Colonic mucosa (tissue), 4 donors: ENCODE results near the gene GLDN. TPM values are rescaled to one million over a fixed set of nuclear protein-coding genes. Genes with fewer than 3 reads are reported as not detected.

ENCODE experiments used
- DNase-seq: peaks from one replicate; pipeline ENCODE4 v3.0.0-alpha.2; 2020
- H3K27ac ChIP-seq: fragments of 200-600 bp; one replicate; pipeline ENCODE4 v1.8.0; 2021
- H3K27me3 ChIP-seq: fragments of 200-600 bp; one replicate; pipeline ENCODE4 v1.8.0; 2021
- H3K36me3 ChIP-seq: fragments of 200-600 bp; one replicate; pipeline ENCODE4 v1.8.0; 2021
- H3K4me1 ChIP-seq: fragments of 200-600 bp; one replicate; pipeline ENCODE4 v1.8.0; 2021; ENCODE audit warnings: mild to moderate bottlenecking
- H3K4me3 ChIP-seq: fragments of 200-600 bp; one replicate; pipeline ENCODE4 v1.8.0; 2021
- H3K9ac ChIP-seq, 2 donors: one replicate each; pipeline ENCODE4 v1.7.0; 2013; ENCODE audit warnings: control low read depth in 2 of 2, low read depth in 2 of 2, low read length in 2 of 2
- H3K9me3 ChIP-seq: fragments of 200-600 bp; one replicate; pipeline ENCODE4 v1.8.0; 2021
- intact Hi-C: fragments of 100-400 bp; cut with DNase I; formaldehyde crosslinking; loops from one replicate; pipeline ENCODE4 v1.14.1; 2022
- total RNA-seq, 2 donors: library from RNA; stranded (reverse); fragmentation: NEBNext Ultra II Directional in 1 of 2; extraction: Animal tissue kit (Norgen Biotek cat#: 25700) in 1 of 2; gene quantifications; one replicate each; pipeline ENCODE4 v1.2.1, GENCODE V29; 2021
- TF ChIP-seq, protein P1 (sequence below): fragments of 200-600 bp; IDR thresholded peaks from one replicate; pipeline ENCODE4 v1.8.0; 2022; ENCODE audit warnings: antibody characterized with exemption, mild to moderate bottlenecking
- donor health status: healthy.
- donor health status: DM: no; HTN: no; CAD: no.
- donor health status: DM: no; HTN: no; CAD: no.

Gene GLDN
- total RNA-seq, 2 donors from 2014 or later: 3.7 to 8.6 TPM

- no peaks in the 10 kb centered on the region for H3K9me3 ChIP-seq
- no peak overlapping the region for H3K4me3 ChIP-seq
- TF ChIP-seq, protein P1, sequence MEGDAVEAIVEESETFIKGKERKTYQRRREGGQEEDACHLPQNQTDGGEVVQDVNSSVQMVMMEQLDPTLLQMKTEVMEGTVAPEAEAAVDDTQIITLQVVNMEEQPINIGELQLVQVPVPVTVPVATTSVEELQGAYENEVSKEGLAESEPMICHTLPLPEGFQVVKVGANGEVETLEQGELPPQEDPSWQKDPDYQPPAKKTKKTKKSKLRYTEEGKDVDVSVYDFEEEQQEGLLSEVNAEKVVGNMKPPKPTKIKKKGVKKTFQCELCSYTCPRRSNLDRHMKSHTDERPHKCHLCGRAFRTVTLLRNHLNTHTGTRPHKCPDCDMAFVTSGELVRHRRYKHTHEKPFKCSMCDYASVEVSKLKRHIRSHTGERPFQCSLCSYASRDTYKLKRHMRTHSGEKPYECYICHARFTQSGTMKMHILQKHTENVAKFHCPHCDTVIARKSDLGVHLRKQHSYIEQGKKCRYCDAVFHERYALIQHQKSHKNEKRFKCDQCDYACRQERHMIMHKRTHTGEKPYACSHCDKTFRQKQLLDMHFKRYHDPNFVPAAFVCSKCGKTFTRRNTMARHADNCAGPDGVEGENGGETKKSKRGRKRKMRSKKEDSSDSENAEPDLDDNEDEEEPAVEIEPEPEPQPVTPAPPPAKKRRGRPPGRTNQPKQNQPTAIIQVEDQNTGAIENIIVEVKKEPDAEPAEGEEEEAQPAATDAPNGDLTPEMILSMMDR: peak; percentile 87
- no peak overlapping the region for H3K27ac ChIP-seq
- no peaks in the 10 kb centered on the region for H3K36me3 ChIP-seq
- H3K4me1 ChIP-seq: no peaks in the 10 kb centered on the region
- DNase-seq: peak; percentile 67
- no peak overlapping the region for H3K9ac ChIP-seq
- H3K27me3 ChIP-seq: no peaks in the 10 kb centered on the region
- intact Hi-C loops: loop anchor here (1.0 to 5.0 kb wide), 2 partner anchors 100 to 219 kb away; no protein-coding TSS in a partner anchor
Observed at GRCh38 chr15:51380999-51381806, 39.7 kb downstream of the GLDN start.

DNA sequence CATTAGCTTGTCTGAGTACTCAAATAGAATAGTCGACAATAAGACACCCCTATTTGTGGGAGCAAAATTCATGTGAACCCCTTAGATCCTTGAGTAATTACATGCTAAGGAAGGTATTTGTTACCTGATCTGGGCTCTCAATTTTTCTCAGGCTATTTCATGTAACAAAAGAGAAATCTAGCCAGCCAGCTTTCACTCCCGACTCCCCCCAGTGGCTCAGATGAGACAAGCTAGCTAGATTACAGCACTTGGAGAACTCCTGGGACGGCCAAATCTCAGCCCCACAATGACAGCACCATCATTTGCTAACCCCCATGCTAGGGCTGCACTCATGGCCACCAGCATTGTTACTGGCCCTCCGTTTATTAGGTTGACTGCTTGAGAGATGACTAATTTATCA is 41.3 kb downstream of the GLDN start:
- TF ChIP-seq, protein P1: peak; percentile 30
- Histone ChIP-seq H3K27me3 (no peaks in the 10 kb centered on the region), H3K36me3 (no peaks in the 10 kb centered on the region), H3K9ac (no peak overlapping the region), H3K4me3 (no peak overlapping the region), H3K4me1 (no peaks in the 10 kb centered on the region), H3K27ac (no peak overlapping the region), H3K9me3 (no peaks in the 10 kb centered on the region)
- intact Hi-C loops: loop anchor here (5.0 kb wide), 1 partner anchor 220 kb away; no protein-coding TSS in a partner anchor
- DNase-seq: no peak

DNA sequence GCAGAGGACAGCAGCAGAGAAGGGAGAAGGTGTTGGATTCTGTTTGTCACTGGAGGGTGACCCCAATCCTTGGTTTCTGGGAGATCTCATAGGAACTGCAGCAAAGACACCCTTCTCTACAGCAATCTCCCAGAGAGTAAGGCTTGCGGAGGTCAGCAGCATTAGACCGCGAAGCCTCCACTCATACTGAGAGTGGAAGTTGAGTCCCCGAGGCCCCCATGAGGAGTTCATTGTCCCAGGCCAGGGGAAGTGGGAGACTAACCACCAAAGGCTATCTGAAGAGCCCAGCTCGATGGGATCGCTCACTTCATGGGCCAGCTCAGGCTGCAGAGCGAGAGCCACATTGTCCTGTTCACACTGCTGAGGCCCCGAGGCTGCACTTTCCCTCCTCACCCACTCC is 44.6 kb downstream of the GLDN start:
- intact Hi-C loops: no loop called here
- no peak for DNase-seq
- H3K27me3 ChIP-seq: no peaks in the 10 kb centered on the region
- no peaks in the 10 kb centered on the region for H3K4me1 ChIP-seq
- no peak overlapping the region for H3K27ac ChIP-seq
- TF ChIP-seq, protein P1: no peak
- no peaks in the 10 kb centered on the region for H3K36me3 ChIP-seq
- H3K9ac ChIP-seq: no peak overlapping the region
- H3K9me3 ChIP-seq: no peaks in the 10 kb centered on the region
- no peak overlapping the region for H3K4me3 ChIP-seq

DNA sequence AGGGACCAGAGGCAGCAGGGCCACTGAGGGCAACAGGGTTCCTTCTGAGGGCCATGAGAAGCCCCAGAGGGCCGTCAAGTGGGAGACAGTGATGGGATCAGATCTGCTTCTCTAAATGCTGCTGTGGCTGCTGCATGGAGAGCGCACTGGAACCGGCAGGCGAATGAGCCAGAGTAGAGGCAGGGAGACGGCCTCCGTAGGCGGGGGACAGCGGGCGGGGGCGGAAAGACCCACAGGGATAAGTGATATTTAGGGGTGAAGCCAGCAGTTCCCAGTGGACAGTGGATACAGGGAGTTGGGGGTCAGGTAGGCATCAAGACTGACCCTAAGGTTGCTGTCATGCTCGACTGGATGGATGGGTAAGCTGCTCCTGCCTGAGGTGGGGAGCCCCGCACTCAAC is 45.0 kb downstream of the GLDN start:
- intact Hi-C loops: no loop called here
- no peak overlapping the region for H3K4me3 ChIP-seq
- no peak overlapping the region for H3K9ac ChIP-seq
- H3K4me1 ChIP-seq: no peaks in the 10 kb centered on the region
- TF ChIP-seq, protein P1: no peak
- H3K27me3 ChIP-seq: no peaks in the 10 kb centered on the region
- H3K9me3 ChIP-seq: no peaks in the 10 kb centered on the region
- H3K36me3 ChIP-seq: no peaks in the 10 kb centered on the region
- no peak for DNase-seq
- H3K27ac ChIP-seq: no peak overlapping the region

DNA sequence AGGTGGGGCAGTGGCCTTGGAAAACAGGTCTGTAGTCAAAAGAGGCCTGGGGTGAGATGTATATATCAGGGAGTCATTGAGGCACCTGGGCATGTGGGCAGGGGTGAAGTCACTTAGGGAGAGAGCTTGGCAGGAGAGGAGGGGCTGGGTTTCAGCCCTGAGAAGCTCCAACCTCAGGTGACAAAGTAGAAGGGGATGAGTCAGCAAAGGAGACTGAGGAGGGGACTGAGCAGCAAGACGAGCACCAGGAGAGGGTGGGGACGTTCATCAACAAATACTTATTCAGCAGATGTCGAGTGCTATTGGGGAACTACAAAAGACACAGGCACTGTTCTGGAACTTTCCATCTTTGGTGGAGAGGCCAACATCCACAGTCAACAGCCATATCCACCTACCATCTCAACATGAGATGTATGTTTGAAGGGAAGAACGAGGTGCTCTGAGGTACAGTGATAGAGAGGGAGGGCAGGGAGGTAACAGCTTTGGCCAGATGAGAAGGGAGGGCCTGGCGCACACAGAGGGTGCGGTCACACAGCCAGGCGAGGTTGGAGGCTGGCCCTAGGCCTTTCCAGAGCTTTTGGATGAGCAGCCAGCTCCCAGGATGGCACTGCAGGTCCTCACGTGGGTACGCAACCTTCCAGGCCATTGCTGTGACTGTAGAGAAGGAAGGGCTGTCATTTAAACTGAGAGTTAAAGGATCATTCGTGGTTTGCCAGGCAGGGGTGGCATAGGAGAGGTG is 45.7 kb downstream of the GLDN start:
- H3K9me3 ChIP-seq: no peaks in the 10 kb centered on the region
- no peaks in the 10 kb centered on the region for H3K36me3 ChIP-seq
- no peak for DNase-seq
- no peaks in the 10 kb centered on the region for H3K4me1 ChIP-seq
- H3K4me3 ChIP-seq: no peak overlapping the region
- intact Hi-C loops: no loop called here
- H3K27me3 ChIP-seq: no peaks in the 10 kb centered on the region
- no peak overlapping the region for H3K9ac ChIP-seq
- H3K27ac ChIP-seq: no peak overlapping the region
- TF ChIP-seq, protein P1: no peak
